T-helper 2 cell treated with Interferon-gamma antibody and Interleukin-4, amounts not matched to agents 100 ng/mL and 5 ng/mL, for 36 hours (primary cell): ENCODE measurements around the gene HGD. TPM values are rescaled to one million over a fixed set of nuclear protein-coding genes. Genes with fewer than 3 reads are reported as not detected.
"Not testable (repeated sequence)": the region's sequence is repeated elsewhere in the genome, so short reads cannot be mapped to it uniquely, and the experiment has no call there.

Experiments
- intact Hi-C: fragments of 100-400 bp; cut with micrococcal nuclease; formaldehyde crosslinking; loops from one replicate; pipeline ENCODE4 v1.15.1; 2023
- total RNA-seq: library from RNA; stranded (reverse); gene quantifications from 2 replicates; pipeline ENCODE4 v1.2.3, GENCODE V29; 2022

The HGD gene
- total RNA-seq, 1 donor from 2014 or later, result 0.50 TPM

GRCh38 chr3:120640231-120640630, 41.8 kb downstream of the HGD start:
- intact Hi-C loops, result no loop called here

DNA sequence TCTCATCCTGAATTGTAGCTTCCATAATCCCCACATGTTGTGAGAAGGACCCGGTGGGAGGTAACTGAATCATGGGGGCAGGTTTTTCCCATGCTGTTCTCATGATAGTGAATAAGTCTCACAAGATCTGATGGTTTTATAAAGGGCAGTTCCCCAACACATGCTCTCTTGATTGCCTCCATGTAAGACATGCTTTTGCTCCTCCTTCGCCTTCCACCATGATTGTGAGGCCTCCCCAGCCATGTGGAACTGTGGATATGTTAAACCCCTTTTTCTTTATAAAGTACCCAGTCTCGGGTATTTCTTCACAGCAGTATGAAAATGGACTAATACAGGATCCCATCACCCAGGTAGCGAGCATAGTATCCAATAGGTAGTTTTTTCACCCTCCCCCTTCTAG, 43.2 kb downstream of the HGD start:
- intact Hi-C loops, result not testable (repeated sequence)

- intact Hi-C loops, result no loop called here
Observed at GRCh38 chr3:120637851-120638559, 44.0 kb downstream of the HGD start.

DNA sequence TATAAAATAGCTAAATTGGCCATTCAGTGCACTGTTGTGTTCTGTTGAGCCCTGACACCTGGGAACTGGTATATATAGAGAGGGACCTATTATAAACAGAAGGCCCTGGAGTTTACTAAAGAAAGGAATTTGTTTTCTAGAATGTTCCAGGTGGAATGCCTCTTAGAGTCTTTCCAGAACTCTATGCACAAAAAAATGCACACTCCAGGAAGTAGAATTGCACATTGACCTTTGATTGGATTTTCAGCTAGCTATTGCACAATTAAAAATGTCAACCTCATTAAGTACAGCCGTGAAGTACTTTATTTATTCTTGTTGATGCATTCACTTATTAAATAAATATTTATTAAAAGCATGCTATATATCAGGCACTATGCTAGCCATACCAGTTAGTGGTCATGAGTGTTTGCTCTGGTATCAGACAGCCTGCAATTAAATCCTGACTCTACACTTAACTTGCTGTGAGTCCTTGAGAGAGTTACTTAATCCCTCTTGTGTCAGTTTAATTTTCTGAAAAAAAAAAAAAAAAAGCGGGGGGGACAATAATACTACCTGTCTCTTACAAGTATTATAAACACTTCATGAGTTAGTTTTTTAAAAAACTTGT, 45.1 kb downstream of the HGD start:
- intact Hi-C loops, result no loop called here

DNA sequence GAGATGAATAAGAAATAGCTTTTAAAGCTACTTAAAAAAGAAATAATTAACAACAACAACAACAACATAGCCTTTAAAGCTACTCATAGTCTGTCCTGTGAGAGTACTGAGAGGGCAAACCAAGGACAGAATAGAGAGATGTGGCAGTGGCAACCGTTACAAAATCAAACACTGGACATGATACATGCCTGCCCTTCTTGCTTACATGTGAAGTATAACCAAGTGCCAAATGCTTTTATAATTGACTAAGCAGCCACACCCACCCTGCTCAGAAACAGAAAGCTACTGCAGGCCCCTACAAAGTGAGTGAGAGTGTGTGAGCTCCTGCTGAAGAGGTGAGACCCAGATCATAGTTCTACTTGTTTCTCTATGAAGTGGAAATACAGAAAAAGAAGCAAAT, 47.5 kb downstream of the HGD start:
- intact Hi-C loops, result no loop called here

GRCh38 chr3:120625159-120625586, 56.9 kb downstream of the HGD start:
- intact Hi-C loops, result no loop called here

DNA sequence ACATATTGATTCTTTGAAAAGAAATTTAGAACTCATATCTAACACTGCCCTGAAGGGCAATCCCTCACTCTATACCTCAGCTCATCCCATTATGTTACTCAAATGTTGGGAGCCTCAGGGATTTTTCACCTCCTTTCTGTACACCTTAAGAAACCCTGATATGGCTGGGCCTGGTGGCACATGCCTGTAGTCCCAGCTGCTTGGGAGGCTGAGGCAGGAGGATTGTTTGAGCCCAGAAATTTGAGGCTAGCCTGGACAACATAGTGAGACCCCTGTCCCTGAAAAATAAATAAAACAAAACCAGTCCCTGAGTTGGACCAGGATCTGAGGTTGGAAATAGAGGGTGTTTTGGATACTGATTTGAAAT, 58.3 kb downstream of the HGD start:
- intact Hi-C loops, result no loop called here

DNA sequence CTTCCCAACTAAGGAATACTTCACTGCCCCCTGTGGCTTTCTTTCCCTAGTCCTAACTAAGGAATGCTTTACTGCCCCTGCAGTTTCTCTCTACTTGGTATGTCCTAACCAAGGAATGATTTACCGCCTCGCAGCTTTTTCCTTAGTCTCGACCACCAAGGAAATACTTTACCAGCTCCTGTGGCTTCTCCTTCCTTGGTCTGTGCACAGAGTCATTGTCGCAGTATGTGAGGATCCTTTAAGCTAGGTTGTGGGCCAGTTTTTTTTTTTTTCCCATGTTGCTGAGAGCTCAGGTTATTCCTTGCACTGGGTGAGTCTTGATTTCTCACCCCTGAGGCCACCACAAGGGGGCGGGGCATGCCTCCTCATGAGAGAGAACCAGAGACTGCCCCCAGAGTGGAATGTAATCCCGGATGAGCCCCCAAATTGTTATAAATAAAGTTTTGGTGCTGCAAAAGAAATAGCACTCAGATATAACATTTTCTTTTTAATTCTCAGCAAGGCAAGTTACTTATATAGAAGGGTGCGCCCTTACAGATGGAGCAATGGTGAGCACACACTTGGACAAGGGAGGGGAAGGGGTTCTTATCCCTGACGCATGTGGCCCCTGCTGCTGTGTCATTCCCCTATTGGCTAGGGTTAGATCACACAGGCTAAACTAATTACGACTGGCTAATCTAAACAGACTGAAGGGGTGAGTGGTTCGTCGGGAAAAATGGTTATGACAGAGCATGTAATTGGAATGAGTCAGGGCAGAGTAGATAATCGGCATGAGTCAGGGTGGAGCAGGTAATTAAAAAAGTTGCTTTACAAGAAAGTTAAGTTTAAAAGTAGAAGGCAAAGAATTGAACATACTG, 58.9 kb downstream of the HGD start:
- intact Hi-C loops, result no loop called here

GRCh38 chr3:120622457-120622856, 59.6 kb downstream of the HGD start:
- intact Hi-C loops, result no loop called here

GRCh38 chr3:120616745-120617144, 65.3 kb downstream of the HGD start:
- intact Hi-C loops, result not testable (repeated sequence)

DNA sequence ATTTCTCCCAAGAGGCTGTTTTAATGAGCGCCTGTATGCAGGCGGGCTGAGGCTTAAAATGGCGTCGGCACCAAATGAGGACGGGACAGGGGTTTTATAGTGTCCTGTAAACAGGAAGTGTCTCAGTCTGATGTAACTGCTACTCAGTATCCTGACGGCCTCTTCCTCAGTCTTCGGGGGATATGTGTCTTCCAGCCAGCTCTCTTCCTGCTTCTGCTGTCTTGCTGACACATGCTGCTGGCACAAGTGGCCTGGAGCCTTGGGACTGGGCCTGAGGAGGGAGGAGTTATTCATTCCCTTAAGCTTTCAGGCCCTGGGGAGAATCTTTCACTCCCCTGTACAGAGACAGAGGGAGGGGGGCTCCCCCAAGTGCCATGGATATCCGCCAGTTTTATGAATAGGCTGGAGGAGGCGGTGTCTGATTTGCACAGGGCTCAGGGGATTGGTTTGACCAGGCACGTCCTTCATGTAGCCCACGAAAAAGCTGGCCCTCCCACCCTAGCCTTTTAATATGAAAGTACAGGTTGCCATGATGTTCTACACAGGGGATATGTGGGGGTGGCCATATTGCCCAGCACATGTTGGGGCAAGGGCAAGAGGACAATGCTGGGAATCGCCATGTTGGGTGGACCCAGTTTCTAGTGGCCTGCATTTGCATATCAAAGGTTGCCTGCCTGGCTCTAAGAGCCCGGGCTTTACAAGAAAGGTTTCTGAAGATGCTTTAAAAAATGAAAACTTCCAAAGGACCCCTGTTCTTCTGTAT, 66.0 kb downstream of the HGD start:
- intact Hi-C loops, result no loop called here

DNA sequence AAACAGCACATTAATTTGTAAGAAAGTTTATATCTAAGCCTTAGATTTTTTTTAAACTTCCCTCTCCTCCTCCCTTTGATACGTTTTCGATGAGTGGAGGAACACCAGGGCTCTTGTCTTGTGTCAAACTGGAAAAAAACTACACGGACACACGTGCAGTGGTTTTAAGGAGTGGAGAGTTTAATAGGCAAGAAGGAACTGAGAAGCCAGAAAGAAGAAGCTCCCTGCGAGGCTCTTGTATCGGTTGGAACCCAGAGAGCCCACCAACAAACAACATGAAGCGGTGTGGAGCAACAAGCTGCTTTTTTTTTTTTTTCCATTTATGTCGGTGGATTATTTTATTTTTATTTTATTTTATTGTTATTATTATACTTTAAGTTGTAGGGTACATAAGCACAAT, 67.3 kb downstream of the HGD start:
- intact Hi-C loops, result no loop called here

DNA sequence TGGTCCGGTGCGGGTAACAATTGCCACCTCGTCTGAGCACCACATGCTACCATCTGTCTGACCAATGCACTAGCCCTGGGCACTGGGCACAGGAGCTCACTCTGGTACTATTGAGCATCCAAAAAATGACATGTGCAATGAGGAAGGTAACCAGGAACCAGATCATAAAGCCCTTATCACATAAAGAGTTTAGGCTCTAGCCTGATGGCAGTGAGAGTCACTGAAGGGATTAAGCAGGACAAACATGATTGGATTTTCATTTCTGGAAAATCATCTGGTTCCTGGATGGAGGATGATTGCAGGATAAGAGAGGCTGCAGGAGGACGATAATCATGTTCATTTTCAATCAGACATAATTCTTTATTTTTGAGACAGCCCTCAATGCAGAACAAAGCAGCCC, 73.5 kb downstream of the HGD start:
- intact Hi-C loops, result no loop called here

- intact Hi-C loops, result no loop called here
Observed at GRCh38 chr3:120604784-120605183, 77.3 kb downstream of the HGD start.

- intact Hi-C loops, result no loop called here
Observed at GRCh38 chr3:120604382-120604781, 77.7 kb downstream of the HGD start.

- intact Hi-C loops, result no loop called here
Observed at GRCh38 chr3:120602682-120603081, 79.4 kb downstream of the HGD start.

GRCh38 chr3:120601554-120601953, 80.5 kb downstream of the HGD start:
- intact Hi-C loops, result no loop called here

DNA sequence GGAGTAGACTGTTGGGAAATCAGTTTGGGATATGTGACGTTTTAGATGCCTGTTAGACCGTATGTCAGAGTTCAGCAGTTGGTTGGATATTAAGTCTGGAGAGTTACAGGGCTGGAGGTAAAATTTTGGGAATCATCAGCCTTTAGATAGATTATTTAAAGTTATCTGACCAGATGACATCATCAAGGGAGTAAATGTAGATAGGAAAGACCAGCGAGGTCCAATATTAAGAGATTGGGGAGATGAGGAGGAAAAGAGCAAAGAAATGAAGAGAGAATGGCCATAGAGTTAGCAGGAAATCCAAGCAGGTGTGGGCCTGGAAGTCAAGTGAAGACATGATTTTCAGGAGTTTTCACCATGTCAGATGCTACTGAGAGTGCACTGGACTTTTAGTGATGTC, 82.8 kb downstream of the HGD start:
- intact Hi-C loops, result loop anchor here (5.0 kb wide), 1 partner anchor 1148 kb away; the partner anchor contains the start of gene GOLGB1

GRCh38 chr3:120597445-120598049, 84.5 kb downstream of the HGD start:
- intact Hi-C loops, result loop anchor here (1.0 to 5.0 kb wide), 4 partner anchors 121 to 1357 kb away; partner anchors contain the start of genes B4GALT4 and GOLGB1

DNA sequence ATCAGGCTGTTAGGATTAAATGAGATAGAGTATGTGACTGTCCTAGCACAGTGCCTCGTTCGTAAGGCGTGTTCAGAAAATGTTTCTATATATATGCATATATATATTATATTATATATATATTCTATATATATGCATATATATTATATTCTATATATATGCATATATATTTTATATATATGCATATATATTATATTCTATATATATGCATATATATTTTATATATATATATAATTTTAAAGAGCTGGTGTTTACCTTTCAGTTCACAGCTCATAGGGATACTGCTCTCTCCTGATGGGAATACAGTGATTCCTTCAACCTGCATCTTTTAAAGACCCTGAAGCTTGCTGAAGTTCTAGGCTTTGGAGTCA, 85.2 kb downstream of the HGD start:
- intact Hi-C loops, result loop anchor here (1.0 to 5.0 kb wide), 9 partner anchors 38 to 1356 kb away; partner anchors contain the start of genes B4GALT4, GOLGB1, GTF2E1 and LRRC58
